Omental fat pad (tissue), 4 donors: ENCODE measurements around the gene PARP3. TPM values are rescaled to one million over a fixed set of nuclear protein-coding genes. Genes with fewer than 3 reads are reported as not detected.

ENCODE experiments used
- ATAC-seq: fragments of 150-250 bp; one replicate; pipeline ENCODE4 v1.9.1; 2016; ENCODE audit warnings: mild to moderate bottlenecking, moderate library complexity; ENCODE audit not compliant: low FRiP score
- DNase-seq: peaks from one replicate; pipeline ENCODE4 v3.0.0-alpha.2; 2019; ENCODE audit warnings: low spot score
- total RNA-seq, 4 donors: library from RNA; depleted of rRNA; stranded (reverse); fragments of >200 nt; gene quantifications; one replicate each; pipeline ENCODE4 v1.1.0, GENCODE V29; 2016
- TF ChIP-seq, protein P1 (sequence below), 3 donors: fragments of 450-650 bp; IDR thresholded peaks; one replicate each; pipeline ENCODE4 v1.5.1; 2016 to 2017; ENCODE audit warnings: antibody characterized with exemption in 3 of 3, mild to moderate bottlenecking in 3 of 3, moderate library complexity in 2 of 3

PARP3 gene
- total RNA-seq, 4 donors from 2014 or later: 19.2 to 23.9 (median 22.8) TPM

DNA sequence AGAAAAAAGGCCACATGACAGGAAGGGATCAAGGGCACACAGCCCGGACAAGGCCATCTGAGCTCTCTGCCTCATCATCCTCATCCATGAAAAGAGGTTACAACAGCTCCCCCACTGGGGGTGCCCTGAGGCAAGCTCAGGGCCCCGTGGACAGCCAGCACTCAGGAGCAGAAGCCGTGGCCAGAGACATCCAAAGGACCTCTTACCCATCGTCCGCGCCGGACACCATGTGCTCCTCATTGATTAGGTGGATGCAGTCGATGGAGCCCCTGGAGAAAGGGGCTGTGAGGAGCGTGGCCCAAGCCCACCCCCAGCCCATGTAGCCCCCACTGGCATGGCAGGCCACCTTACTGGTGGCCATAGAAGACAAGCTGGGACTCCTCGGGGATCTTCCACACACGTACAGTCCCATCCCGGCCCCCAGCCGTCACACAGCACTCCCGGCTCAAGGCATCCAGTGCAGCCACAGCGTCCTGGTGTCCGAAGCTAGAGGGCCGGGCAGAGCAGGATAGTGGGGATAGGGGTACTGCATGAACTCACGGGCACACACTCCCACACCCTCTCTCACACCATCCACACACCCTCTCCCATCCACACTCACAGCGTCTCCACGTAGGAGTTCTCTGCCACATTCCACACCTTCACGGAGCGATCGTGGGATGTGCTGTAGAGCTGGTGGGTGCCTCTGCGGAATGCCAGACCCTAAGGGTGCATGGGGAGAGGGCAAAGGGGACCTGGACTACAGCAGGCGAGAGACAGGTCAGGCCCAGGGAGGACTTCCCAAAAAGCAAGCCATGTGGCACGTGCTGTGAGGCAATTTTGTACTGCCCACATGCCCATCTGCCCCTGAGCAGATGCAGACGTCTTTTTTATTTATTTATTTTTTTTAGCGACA lies 6.9 kb upstream of the PARP3 start:
- ATAC-seq: no peak
- no peak for DNase-seq
- TF ChIP-seq, protein P1, sequence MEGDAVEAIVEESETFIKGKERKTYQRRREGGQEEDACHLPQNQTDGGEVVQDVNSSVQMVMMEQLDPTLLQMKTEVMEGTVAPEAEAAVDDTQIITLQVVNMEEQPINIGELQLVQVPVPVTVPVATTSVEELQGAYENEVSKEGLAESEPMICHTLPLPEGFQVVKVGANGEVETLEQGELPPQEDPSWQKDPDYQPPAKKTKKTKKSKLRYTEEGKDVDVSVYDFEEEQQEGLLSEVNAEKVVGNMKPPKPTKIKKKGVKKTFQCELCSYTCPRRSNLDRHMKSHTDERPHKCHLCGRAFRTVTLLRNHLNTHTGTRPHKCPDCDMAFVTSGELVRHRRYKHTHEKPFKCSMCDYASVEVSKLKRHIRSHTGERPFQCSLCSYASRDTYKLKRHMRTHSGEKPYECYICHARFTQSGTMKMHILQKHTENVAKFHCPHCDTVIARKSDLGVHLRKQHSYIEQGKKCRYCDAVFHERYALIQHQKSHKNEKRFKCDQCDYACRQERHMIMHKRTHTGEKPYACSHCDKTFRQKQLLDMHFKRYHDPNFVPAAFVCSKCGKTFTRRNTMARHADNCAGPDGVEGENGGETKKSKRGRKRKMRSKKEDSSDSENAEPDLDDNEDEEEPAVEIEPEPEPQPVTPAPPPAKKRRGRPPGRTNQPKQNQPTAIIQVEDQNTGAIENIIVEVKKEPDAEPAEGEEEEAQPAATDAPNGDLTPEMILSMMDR (IDR thresholded peaks at IDR 0.05): no peak

DNA sequence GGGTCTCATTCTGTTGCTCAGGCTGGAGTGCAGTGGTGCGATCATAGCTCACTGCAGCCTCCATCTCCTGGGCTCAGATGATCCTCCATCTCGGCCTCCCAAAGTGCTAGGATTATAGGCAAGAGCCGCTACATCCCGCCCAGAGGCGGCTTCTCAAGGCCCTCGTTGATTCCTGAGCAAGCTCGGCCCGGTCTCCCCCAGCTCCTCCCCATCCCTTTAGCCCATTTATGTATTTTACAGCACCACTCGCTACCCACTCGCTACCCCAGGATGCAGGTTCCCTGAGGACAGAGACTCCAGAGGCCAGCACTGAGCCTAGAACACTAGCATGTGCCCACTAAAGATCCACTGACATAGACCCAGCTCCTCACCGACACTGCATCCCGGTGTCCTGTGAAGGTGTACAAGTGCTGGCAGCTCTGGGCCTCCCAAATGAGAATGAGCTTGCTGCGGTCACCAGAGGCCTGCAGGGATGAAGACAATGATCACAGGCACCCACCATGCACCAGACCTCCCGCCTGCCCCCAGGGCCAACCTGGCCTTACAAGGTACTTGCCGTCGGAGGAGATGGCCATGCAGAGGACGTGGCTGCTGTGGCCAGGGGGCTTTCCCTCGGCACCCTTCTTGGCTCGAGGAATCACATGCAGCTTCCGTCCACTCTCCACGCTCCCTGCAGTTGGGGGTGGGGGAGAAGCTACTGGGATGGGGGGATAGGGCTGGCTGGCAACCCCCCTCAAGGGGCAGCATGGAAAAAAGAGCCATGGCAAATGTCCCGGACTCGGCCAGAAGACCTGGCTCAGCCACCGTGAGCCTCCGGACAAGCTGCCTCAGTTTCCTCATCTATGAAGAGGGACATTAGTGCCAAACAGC lies 6.0 kb upstream of the PARP3 start:
- DNase-seq: no peak
- no peak for ATAC-seq
- TF ChIP-seq, protein P1 (IDR thresholded peaks at IDR 0.05): no peak

DNA sequence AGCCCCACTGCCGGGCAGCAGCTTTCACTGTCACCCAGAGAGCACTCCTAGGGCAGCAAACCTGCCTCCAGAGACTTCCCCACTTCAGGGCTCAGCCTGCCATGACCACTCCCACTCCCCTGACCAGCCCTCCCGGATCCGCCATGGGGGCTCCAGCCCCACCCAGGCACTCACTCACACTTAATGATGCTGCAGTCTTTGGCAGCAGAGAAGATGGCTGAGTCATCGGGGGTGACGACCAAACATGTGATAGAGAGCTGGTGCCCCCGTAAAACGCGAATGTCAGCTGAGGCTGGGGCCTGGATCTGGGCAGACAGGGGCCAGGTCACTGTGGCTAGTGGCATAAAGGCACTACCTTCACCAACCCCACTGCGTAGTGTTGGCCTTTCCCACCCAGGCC lies 5.1 kb upstream of the PARP3 start:
- ATAC-seq (no peak), DNase-seq (no peak)
- TF ChIP-seq, protein P1 (IDR thresholded peaks at IDR 0.05): no peak

DNA sequence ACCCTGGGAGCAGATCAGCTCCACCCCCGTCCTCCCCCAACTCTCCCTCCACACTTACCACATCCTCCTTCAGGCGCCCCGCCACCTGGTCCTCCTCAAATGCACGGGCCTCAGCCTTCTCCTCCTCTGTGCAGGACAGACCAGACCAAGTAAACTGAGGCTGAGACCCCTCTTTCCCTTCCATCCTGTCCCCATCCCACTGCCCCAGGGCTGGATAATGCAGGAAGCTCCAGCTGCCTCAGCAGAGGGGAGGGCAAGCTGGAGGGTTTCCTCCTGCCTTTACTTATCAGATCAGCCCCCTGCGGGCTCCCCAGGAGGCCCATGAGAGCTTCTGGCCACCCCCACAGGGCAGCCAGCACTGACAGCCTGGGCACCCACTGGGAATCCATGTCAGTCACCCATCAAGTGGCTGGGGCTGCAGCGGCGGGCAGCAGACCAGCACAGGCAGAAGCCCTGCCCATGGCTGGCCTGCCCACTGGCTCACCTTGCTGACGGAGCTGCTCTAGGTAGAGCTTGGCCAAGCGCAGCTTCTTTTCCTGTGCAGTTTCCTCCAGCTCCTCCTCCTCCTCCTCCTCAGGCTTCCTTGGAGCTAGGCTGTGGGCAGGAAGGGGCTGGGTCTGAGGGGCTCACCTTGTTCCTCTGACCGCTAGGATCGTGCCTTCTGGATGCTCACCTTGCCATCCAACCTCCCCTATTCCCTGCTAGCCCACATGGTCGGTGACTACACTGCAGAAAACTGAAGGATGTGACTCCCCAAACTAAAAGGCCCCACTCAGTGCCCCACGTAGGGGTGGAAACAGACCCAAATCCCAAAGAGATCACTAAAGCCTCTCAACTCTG lies 4.3 kb upstream of the PARP3 start:
- TF ChIP-seq, protein P1 (IDR thresholded peaks at IDR 0.05): no peak
- DNase-seq: no peak
- no peak for ATAC-seq

DNA sequence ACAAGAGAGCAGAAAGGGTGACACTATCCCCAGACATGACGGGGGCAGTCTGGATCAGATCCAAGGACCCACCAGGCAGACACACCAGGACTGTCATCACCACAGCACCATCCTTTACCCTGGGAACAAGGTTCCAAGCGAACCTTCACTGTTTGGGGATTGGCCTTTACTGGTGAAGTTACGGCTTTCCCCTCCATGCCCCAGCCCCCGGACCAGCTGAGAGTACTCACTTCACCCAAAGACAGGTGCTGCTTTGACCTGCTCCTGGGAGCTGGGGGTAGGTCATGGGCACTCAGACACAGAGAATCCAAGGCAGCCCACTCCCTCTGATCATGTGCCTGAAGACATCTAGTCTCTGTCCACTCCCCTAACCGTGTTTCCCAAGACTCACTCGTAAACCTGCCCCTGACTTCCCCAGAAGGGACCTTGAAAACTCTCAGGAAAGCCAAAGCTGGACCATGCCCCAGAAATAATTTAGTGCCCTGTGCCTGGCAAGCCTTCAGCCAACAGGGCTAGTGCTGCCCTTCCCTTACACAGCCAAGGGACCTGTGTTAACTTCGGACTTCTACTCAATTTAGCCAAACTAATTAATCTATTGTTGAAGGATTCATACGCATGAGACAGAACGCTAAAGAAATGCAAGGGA lies 3.3 kb upstream of the PARP3 start:
- DNase-seq: peak; percentile 0
- TF ChIP-seq, protein P1 (IDR thresholded peaks at IDR 0.05): no peak

More for the DNA sequence above, 3.3 kb upstream of the PARP3 start:
- ATAC-seq: no peak
